ENCODE measurements around the gene ECSCR.
"Not testable (repeated sequence)": the region's sequence is repeated elsewhere in the genome, so short reads cannot be mapped to it uniquely, and the experiment has no call there.

The ECSCR gene

GRCh38 chr5:139462586-139463276 is at the start of gene ECSCR:
TSS of gene ECSCR (minus strand) at chr5:139462743. CDS start at chr5:139462670, 73 bp downstream.
- DNase-seq: no peak
- no peak for ATAC-seq

DNA sequence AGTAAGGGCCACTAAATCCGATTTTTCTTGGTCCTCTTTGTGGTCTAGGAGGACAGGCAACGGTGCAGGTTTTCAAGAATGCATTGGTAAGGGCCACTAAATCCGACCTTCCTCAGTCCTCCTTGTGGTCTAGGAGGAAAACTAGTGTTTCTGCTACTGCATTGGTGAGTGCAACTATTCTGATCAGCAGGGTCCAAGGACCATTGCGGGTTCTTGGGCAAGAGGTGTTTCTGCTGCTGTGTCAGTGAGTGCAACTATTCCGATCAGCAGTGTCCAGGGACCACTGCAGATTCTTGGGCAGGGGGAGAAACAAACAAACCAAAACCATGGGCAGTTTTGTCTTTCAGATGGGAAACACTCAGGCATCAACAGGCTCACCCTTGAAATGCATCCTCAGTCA is 42.2 kb upstream of the ECSCR start:
- ATAC-seq, DNase-seq: not testable (repeated sequence)

- not testable (repeated sequence) for ATAC-seq, DNase-seq
Measured at GRCh38 chr5:139503879-139504278, 41.3 kb upstream of the ECSCR start.

DNA sequence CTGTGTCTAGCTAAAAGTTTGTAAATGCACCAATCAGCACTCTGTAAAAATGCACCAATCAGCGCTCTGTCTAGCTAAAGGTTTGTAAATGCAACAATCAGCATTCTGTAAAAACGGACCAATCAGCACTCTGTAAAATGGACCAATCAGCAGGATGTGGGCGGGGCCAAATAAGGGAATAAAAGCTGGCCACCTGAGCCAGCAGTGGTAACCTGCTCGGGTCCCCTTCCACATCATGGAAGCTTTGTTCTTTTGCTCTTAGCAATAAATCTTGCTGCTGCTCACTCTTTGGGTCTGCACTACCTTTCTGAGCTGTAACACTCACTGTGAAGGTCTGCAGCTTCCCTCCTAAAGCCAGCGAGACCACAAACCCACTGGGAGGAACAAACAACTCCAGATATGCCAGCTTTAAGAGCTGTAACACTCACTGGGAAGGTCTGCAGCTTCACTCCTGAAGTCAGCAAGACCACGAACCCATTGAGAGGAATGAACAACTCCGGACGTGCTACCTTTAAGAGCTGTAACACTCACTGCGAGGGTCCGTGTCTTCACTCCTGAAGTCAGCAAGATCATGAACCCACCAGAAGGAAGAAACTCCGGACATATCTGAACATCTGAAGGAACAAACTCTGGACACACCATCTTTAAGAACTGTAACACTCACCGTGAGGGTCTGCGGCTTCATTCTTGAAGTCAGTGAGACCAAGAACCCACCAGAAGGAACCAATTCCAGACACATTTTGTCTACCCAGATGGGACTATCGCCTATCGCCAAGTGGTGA is 40.7 kb upstream of the ECSCR start:
- not testable (repeated sequence) for DNase-seq, ATAC-seq

DNA sequence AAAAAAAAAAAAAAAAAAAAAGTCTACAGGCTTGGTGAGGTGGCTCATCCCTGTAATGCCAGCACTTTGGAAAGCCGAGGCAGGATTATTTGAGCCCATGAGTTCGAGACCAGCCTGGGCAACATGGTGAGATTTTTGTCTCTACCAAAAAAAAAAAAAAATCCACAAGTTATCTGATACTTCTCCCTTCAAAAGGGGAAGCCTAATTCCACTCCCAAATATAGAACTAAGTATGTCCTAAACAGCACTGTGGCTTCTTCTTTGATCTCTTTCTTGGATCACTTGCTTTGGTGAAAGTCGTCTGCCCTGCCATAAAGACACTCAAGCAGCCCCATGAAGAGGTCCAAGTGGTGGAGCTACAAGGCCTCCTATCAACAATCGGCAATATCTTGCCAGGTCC is 38.8 kb upstream of the ECSCR start:
- DNase-seq (no peak), ATAC-seq (no peak)

DNA sequence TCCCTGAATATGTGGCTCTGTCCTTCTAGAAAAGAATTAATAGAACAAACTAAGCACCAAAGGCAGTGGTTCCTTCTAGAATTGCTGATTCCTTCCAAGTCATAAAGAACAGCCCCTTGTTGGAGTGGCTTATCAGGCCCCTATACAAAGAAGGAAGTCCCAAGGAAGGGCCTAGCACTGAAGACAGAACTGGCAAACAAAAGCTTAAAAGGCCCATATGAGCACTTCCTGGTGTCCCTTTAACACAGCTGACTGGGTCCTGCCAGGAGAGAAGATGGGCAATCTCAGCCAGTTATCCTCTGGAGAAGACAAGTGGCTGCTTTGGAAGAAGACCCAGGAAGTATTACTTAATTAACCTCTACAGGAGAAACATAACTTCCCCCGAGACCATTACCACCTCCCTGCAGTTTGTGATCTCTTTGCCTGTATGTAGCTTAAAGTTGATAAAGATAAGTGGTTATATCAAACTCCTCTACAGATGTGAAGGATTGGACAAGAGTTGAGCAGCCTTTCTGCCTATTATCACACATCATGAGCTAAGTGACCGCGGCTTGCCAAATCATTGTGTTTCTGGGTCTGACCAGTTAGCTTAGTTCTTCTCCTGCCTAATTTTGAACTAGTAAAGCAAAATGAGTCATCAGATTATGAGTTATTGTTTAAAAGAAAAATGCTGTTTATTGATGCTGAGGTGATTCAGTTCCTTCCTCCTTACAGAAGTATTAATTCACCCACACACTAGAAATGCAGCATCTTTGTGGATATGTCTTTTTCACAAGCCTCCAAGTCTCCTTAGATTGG is 33.3 kb upstream of the ECSCR start:
- ATAC-seq: peak; percentile 9
- no peak for DNase-seq

- DNase-seq: no peak
- no peak for ATAC-seq
Measured at GRCh38 chr5:139494832-139495231, 32.3 kb upstream of the ECSCR start.

DNA sequence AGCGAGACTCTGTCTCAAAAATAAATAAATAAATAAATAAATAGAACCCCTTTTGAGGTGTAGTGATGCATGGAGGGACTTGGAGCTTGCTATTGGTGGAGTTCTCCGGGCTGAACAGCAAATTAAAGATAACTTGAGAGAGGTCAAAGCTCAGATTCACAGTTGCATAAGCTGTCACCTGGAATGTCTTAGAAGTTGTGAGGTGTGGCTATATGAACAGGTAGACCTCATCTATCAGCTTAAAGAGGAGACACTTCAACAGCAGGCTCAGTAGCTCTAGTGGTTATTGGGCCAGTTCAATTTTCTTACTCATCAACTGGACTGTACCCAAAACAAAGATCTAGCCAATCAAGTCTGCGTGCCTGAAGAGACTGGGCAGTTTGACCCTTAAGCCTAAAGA is 31.7 kb upstream of the ECSCR start:
- DNase-seq (no peak), ATAC-seq (no peak)

GRCh38 chr5:139492700-139493192 is 30.2 kb upstream of the ECSCR start:
- DNase-seq (no peak), ATAC-seq (no peak)

DNA sequence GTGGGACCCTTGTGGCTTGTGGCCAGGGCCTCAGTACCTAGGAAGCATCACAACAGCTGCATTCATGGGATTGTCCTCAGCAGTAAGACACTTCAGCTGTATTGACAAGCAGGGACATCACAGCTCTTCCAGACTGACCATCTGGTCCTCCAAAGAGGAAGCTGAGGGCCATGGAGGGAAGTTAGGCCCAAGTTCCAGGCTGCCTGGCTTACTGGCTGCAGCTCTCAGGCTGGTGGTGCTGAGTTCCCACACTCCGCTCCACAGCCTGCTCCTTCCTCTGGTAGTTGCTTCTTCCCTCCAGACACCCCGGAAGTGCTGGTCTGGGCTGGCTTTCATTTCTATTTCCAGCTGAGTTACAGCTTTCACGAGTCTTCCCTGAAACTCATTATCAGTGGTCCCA is 25.7 kb upstream of the ECSCR start:
- ATAC-seq (no peak), DNase-seq (no peak)

DNA sequence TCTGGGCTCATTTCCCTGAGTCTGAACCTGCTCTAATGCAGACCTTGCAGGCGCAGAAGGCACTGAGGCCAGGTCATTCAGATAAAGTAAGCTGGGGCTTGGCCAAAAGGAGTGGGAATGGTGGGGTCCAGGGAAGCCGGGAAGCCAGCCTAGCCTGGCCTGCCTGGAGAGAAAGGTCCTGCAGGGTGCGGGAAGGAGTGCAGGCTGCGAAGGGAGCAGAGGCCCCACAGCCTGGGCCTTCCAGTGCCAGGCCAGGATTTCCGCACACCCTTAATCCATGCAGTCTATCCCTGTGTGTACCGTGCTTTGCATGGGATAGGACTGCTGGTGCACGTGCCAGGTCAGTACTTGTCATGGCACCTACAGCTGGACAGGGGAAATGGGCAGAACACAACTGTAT is 23.7 kb upstream of the ECSCR start:
- ATAC-seq: no peak
- no peak for DNase-seq

DNA sequence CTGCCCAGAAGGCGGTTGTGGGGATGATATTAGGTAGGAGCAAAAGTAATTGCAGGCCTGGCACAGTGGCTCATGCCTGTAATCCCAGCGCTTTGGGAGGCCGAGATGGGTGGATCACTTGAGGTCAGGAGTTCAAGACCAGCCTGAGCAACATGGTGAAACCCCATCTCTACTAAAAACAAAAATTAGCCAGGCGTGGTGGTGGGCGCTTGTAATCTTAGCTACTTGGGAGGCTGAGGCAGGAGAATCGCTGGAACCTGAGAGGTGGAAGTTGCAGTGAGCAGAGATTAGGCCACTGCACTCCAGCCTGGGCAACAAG is 20.3 kb upstream of the ECSCR start:
- DNase-seq, ATAC-seq: not testable (repeated sequence)

DNA sequence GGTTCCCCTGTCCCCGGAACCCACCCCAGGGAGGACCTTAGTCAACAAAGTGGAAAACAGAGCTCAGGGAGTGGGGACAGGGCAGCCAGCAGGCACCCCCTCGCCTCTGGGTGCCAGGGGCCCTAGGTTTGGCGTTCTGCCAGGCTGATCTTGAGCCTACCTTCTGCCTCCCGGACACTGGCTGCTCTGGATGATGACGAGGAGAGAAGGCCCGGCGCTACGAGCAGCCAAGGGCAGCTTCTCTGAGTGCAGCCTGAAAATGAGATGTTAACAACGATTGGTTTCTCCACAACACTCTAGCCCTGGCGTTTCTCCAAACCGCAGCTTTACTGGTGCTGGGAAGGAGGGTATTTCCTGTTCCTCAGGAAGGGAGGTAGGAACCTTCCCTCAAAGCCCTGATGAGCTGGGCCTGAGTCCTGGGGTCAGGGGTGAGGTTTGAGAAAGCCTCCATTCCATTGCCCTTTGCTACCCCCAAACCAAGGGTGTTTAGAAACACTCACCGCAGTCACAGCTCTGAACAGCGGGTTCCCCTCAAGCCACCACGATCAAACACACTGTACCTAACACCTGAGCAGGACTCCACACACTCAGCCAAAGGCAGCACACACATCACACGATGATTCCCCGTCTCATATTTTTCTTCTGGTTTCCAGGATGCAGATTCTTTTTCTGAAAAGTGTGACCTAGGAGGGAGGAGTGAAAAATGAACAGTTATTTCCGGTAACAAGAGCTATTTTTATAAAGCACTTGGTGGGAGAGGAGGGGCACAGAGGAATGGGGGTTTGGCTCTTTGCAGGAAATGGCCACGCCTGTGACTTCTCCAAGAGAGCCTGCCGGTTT is 19.7 kb upstream of the ECSCR start, which contains the start of gene STING1:
TSS of gene STING1 (minus strand) at position 709 of the 840 bp plus-strand sequence. CDS start 1,054 bp downstream, outside the sequence.
- ATAC-seq: peak; percentile 75

DNA sequence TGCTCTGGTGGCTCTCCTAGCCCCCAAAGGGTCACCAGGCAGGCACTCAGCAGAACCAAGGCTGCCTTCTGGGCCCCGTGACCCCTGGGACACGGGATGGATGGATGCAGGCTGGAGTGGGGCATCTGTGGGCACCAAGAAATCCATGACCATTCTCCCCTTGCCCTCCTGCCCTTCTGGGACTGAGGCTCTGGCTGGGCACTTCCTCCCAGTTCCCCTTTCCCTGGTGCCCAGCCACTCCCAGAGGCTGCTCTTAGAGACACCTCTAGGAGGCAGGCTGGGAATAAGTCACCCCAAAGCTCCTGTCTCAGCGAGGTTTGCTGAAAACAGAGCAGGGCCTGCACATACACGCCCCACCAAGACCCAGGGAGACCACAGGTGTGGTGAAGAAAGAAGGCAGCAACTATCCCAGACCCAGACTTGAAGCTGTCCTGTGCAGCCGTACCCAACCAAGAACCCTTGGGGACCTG is 19.1 kb upstream of the ECSCR start:
- ATAC-seq (peak; percentile 5), DNase-seq (no peak)

More for the DNA sequence above, 19.7 kb upstream of the ECSCR start, which contains the start of gene STING1:
- peak; percentile 74 for DNase-seq

GRCh38 chr5:139481122-139481533 is 18.6 kb upstream of the ECSCR start:
- DNase-seq: no peak
- peak; percentile 37 for ATAC-seq

DNA sequence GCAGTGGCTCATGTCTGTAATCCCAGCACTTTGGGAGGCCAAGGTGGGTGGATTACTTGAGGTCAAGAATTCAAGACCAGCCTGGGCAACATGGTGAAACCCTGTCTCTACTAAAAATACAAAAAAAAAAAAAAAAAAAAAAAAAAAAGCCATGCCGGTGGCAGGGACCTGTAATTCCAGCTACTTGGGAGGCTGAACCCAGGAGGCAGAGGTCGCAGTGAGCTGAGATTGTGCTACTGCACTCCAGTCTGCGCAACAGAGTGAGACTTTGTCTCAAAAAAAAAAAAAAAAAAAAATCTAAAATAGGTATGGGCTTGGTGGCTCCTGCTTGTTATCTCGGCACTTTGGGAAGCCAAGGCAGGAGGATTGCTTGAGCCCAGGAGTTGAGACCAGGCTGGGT is 17.2 kb upstream of the ECSCR start:
- not testable (repeated sequence) for ATAC-seq, DNase-seq

DNA sequence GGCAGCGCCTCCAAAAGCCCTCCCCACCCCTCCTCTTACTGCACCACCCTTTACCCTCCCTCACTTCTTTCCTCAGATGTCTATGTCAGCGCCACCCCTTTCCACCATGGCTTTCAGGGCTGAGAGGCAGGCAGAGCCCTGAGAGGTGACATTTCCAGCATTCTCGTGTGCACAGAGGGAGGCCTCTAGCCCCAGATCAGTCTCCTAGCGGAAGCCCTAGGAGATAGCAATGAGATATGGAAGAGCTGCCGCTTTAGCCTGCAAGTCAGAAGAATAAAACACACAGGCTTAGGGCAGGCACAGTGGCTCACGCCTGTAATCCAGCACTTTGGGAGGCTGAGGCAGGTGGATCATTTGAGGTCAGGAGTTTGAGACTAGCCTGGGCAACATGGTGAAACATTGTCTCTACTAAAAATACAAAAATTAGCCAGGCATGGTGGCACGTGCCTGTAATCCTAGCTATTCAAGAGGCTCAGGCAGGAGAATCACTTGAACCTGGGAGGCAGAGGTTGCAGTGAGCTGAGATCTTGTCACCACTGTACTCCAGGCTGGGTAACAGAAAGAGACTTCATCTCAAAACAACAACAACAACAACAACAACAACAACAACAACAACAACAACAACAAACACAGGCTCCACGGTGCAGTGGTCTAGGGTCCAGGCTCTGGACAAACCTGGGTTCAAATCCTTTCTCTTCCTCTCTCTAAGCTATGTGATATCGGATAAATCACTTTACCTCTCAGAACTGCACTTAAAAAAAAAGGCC is 16.3 kb upstream of the ECSCR start:
- DNase-seq, ATAC-seq: not testable (repeated sequence)

DNA sequence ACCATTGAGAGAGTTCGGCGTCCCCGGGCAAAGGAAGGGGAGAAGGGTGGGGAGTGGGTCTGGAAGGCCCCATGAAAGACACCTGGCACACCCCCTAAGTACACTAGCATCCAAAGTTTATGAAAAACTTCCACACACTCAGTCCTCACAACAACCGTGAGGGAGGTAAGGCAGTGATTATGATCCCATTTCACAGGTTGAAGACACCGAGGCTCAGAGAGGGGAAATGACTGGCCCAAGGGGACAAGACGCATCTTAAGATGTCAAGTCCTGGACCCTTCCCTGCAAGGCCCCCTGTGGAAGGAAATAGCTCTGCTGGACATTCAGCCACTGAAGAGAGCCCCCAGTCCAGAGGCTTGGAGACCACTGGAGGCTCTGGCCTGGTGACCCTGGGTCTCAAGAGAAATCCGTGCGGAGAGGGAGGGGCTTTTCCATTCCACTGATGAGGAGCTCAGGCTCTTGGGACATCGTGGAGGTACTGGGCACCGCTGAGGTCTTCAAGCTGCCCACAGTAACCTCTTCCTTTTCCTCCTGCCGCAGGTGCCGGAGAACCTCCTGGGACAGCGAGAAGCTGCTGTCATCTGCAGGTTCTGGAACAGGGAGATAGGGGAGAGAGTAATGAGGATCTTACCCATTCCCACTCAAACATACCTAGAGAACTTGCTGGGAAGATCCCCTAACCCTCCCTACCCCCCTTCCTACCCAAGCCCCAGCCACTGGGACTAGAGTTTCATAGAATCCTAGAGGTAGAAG is 13.5 kb upstream of the ECSCR start:
- ATAC-seq (no peak), DNase-seq (no peak)

GRCh38 chr5:139474890-139475791 is 12.6 kb upstream of the ECSCR start:
- DNase-seq: no peak

More at GRCh38 chr5:139474890-139475791, 12.6 kb upstream of the ECSCR start:
- ATAC-seq: no peak

Data from stimulated activated naive CD8-positive, alpha-beta T cell treated with anti-CD3 and anti-CD28 coated beads, Interleukin-15, Interleukin-2, amounts not matched to agents 100 U/mL and 50 U/mL, for 24 hours (primary cell).